Peyer's patch (tissue), 4 donors: Measurements from ENCODE around the gene RASA1. TPM values are rescaled to one million over a fixed set of nuclear protein-coding genes. Genes with fewer than 3 reads are reported as not detected.

ENCODE experiments used
- DNase-seq, 3 donors: peaks; one replicate each; pipeline ENCODE4 v3.0.0-alpha.2; 2017 to 2019
- H3K27ac ChIP-seq, 4 donors: fragments of 200-600 bp; sonication (generic); one replicate each; pipeline ENCODE4 v1.5.1; 2016 to 2019
- H3K27me3 ChIP-seq, 2 donors: fragments of 200-600 bp; sonication (generic); one replicate each; pipeline ENCODE4 v1.5.1; 2019
- H3K36me3 ChIP-seq, 3 donors: fragments of 200-600 bp; sonication (generic); one replicate each; pipeline ENCODE4 v1.5.1; 2016 to 2019
- H3K4me1 ChIP-seq, 4 donors: fragments of 200-600 bp; sonication (generic); one replicate each; pipeline ENCODE4 v1.5.1; 2016 to 2019
- H3K4me3 ChIP-seq, 4 donors: fragments of 200-600 bp; sonication (generic); 1 replicate in 3 of 4; 2 replicates in 1 of 4; pipeline ENCODE4 v1.5.1; 2016 to 2019; ENCODE audit warnings: mild to moderate bottlenecking in 1 of 4
- H3K9me3 ChIP-seq, 4 donors: fragments of 200-600 bp; sonication (generic); one replicate each; pipeline ENCODE4 v1.5.1; 2016 to 2019; ENCODE audit warnings: mild to moderate bottlenecking in 1 of 4
- CTCF ChIP-seq, 6 experiments: fragments of 450-650 bp in 4 of 6; fragments of 200-600 bp in 2 of 6; sonication (generic) in 1 of 6; IDR thresholded peaks; one replicate each; pipeline ENCODE4 v1.5.1; 2017 to 2019; ENCODE audit warnings: antibody characterized with exemption in 6 of 6, mild to moderate bottlenecking in 3 of 6, moderate library complexity in 1 of 6
- POLR2A ChIP-seq, 2 donors: fragments of 450-650 bp; IDR thresholded peaks; one replicate each; pipeline ENCODE4 v1.5.1; 2017; ENCODE audit warnings: antibody characterized with exemption in 2 of 2, mild to moderate bottlenecking in 2 of 2, moderate library complexity in 2 of 2
- total RNA-seq, 4 donors: library from RNA; depleted of rRNA; stranded (reverse); fragments of >200 nt; gene quantifications; one replicate each; pipeline ENCODE4 v1.1.0, GENCODE V29; 2016

The RASA1 gene
- total RNA-seq, 4 donors from 2014 or later: 20.9 to 52.0 (median 23.5) TPM

DNA sequence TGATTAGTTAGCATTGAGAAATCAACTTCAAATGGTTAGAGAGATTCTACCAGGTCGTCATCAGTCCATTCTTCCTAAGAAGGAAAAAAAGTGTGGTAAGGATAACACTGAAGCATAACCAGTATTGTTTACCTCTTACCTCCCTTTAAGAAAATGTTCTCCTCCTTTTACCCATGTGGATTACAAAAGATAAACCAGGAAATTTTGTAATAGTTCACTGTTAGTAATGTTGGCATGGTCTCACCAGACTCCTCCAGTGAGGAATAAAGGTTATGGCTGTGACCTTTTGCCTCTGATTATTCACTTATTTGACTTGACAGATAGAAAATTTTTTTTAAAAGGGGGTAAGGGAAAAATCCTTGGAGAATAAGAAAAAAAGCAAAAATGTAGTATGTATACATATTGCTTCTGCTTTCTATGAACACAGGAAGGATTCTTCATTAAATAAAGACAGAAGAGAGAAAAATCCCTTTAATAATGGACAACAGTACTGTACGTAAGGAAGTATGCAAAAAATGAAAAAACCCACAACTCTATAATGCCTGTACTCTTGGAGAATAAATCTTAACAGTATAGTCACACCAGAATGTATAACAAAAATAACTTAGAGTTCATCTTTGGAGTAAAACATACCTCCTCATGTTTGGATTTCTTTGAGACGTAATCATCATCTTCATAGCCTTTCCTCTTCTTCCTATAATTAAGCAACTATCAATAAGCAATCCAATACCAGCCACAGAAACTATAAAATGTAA, 126.9 kb downstream of the RASA1 start:
- H3K4me1 ChIP-seq: peaks cover 0 to 8% (median 0%) of the 10 kb centered on the region in 4 donors
- no peak for DNase-seq
- no peak overlapping the region for H3K27ac ChIP-seq
- peaks cover 0 to 87% (median 0%) of the 10 kb centered on the region in 3 donors for H3K36me3 ChIP-seq
- H3K9me3 ChIP-seq: no peaks in the 10 kb centered on the region
- no peak overlapping the region for H3K4me3 ChIP-seq
- TF ChIP-seq POLR2A (IDR thresholded peaks at IDR 0.05): no peak
- no peak for TF ChIP-seq CTCF (IDR thresholded peaks at IDR 0.05)
- H3K27me3 ChIP-seq: no peaks in the 10 kb centered on the region

- no peak for DNase-seq
- Histone ChIP-seq H3K4me3 (no peak overlapping the region), H3K27me3 (no peaks in the 10 kb centered on the region), H3K27ac (peak overlapping the region in 1 of 4 donors; percentile 18), H3K36me3 (peaks cover 0 to 74% (median 0%) of the 10 kb centered on the region in 3 donors), H3K9me3 (no peaks in the 10 kb centered on the region), H3K4me1 (peaks cover 0 to 13% (median 0%) of the 10 kb centered on the region in 4 donors)
- TF ChIP-seq POLR2A (IDR thresholded peaks at IDR 0.05) (no peak), CTCF (IDR thresholded peaks at IDR 0.05) (no peak)
These were observed 131.4 kb downstream of the RASA1 start for GRCh38 chr5:87398981-87399614.

DNA sequence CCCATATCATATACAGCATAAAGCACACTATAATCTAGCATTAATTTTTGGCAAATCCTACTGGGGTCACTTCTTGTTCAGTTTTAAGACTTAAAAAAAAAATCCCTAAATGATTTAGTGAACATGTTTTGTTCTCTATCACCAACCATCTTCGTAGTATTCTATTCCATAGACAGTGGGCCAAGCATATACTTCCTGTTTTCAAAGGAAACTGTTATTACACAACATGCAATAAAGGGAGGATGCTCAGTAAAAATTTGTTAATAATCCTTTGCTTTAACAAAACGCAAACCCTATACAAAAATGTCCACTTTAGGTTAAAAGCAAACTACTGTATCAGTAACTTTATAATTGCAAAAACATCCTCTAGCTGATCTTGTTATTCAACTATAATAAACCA, 132.0 kb downstream of the RASA1 start:
- H3K36me3 ChIP-seq: peaks cover 0 to 74% (median 0%) of the 10 kb centered on the region in 3 donors
- TF ChIP-seq CTCF (IDR thresholded peaks at IDR 0.05) (no peak), POLR2A (IDR thresholded peaks at IDR 0.05) (no peak)
- H3K27me3 ChIP-seq: no peaks in the 10 kb centered on the region

DNA sequence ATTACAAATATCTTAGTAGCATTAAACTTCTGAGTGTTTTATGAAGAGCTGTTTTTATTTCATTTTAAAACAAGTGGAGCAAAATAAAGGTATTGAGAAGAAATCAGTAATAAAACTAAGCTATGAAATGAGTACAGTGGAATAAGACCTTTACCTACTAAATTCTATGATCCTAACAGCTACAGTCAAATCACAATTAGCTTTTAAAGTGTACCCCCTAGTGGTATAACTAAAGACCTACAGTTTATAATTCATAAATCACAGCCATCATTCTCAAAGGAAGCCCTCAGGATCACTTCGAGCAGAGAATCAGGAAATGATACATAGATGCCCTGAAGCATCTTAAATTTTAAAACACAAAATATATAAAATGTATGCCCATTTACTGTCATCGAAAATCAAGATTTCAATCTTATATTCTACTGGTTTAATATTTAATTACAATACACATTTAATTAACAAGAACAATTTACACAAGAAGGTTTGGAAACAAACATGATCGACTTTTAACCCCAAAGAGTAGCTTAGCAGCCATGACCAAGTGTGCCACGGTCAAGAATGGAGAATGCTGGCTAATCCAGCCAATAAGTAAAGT, 132.7 kb downstream of the RASA1 start:
- Histone ChIP-seq H3K27ac (peak overlapping the region in 1 of 4 donors; percentile 1), H3K36me3 (peaks cover 0 to 78% (median 0%) of the 10 kb centered on the region in 3 donors), H3K4me3 (no peak overlapping the region), H3K9me3 (no peaks in the 10 kb centered on the region), H3K27me3 (no peaks in the 10 kb centered on the region), H3K4me1 (peaks cover 0 to 12% (median 0%) of the 10 kb centered on the region in 4 donors)
- DNase-seq: no peak
- TF ChIP-seq POLR2A (IDR thresholded peaks at IDR 0.05) (no peak), CTCF (IDR thresholded peaks at IDR 0.05) (peak; percentile 57 to 78 (median 74))

More for the DNA sequence above, 132.0 kb downstream of the RASA1 start:
- H3K27ac ChIP-seq: peak overlapping the region in 2 of 4 donors; percentile 1 to 11
- H3K4me3 ChIP-seq: no peak overlapping the region
- no peaks in the 10 kb centered on the region for H3K9me3 ChIP-seq
- DNase-seq: no peak
- peaks cover 0 to 13% (median 0%) of the 10 kb centered on the region in 4 donors for H3K4me1 ChIP-seq

GRCh38 chr5:87401626-87402025, 133.9 kb downstream of the RASA1 start:
- H3K36me3 ChIP-seq: peaks cover 0 to 78% (median 0%) of the 10 kb centered on the region in 3 donors
- peaks cover 0 to 9% (median 0%) of the 10 kb centered on the region in 4 donors for H3K4me1 ChIP-seq
- no peak overlapping the region for H3K4me3 ChIP-seq
- H3K27ac ChIP-seq: no peak overlapping the region
- TF ChIP-seq POLR2A (IDR thresholded peaks at IDR 0.05): no peak
- no peak for TF ChIP-seq CTCF (IDR thresholded peaks at IDR 0.05)
- H3K9me3 ChIP-seq: no peaks in the 10 kb centered on the region
- DNase-seq: no peak
- no peaks in the 10 kb centered on the region for H3K27me3 ChIP-seq
